Activated naive CD8-positive, alpha-beta T cell treated with anti-CD3 and anti-CD28 coated beads, Interleukin-2, amount 50 U/mL, for 16 hours (primary cell): ENCODE measurements around the gene PPAT.

Experiments used
- DNase-seq: peaks from one replicate; pipeline ENCODE4 v3.0.0-alpha.2; 2020; ENCODE audit warnings: low read depth, low spot score

Gene PPAT

DNA sequence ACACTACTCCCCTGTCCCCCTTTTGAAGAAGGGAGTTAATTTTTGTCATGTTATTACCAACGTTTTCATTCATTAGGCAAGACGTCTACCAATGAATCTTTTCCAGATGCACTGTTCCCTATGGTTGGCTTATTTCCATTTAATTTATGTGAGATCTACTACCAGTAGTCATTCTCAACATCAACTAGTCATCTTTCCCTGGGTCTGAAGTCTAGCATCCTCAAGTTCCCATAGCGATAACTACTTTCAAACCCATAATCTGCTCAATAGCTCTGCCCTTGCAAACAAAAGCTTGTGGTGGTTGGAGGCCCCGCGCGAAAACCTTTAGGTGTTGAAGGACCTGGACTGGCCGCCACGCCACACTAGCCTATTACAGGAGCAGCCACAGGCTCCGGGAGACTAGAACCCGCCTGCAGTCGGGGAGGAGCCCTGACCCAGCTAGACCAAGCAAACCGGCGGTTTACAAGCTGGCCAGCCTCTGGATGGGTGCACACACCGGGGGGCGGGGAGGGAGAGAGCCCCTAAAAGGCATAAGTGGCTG is 746 bp downstream of the PPAT start:
- no peak for DNase-seq

DNA sequence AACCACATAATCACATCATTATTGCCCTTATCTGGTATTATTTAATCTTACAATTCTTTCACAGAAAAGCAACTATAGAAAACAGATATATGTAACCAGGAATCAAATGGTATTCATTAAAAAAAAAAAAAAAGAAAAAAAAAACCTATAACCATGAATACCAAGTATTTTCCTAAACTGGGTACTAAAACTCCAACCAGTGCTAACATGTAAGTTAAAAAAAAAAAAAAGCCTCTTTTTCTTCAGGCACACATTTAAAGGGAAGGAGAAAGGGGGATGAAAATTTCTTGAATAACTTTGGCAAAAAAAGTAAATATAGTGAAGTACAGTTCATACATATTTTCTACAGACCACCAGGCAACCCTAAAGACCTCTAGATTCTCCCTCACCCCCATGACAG is 2.1 kb downstream of the PPAT start:
- no peak for DNase-seq

DNA sequence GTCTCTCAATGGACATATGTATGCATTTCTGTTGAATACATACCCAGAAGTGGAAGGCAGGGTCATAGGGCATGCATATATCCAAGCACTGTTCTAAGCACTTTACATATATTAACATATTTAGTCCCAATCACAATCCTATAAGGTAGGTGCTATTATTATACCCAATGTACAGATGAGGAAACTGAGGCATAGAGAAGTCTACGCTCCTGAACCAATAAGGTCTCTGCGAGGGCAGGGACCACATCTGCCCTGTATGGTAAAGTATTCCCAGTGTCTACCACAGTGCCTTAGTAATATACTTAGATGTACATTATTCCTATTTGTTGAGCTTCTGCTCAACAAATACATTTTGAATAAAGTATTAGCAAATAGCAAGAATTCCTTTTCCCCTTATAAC is 5.2 kb downstream of the PPAT start:
- DNase-seq, result no peak

DNA sequence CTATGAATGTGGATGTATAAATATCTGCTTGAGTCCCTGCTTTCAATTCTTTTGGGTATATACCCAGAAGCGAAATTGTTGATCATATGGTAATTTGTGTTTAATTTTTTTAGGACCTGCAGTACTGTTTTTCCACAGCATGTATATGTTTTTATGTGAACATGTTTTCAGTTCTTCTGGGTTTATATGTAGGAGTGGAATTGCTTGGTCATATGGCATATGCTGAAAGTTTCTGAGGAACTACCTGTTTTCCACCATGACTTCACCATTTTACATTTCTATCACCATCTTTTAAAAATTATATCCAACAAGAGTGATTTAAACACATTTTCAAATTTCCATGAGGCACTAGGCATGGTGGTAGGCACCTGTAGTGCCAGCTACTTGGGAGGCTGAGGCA is 8.2 kb downstream of the PPAT start:
- DNase-seq, result no peak

DNA sequence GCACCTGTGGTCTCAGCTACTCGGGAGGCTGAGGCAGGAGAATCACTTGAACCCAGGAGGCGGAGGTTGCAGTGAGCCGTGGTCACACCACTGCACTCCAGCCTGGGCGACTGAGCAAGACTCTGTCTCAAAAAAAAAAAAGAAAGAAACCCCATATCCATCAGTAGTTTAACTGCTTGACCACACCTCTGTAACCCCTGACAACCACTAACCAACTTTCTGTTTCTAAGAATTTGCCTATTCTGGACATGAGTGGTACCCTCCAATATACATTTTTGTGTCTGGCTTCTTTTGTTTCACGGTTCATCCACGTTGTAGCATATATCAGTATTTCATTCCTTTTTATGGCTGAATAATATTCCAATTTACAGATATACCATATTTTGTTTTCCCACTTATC is 9.1 kb downstream of the PPAT start:
- no peak for DNase-seq

DNA sequence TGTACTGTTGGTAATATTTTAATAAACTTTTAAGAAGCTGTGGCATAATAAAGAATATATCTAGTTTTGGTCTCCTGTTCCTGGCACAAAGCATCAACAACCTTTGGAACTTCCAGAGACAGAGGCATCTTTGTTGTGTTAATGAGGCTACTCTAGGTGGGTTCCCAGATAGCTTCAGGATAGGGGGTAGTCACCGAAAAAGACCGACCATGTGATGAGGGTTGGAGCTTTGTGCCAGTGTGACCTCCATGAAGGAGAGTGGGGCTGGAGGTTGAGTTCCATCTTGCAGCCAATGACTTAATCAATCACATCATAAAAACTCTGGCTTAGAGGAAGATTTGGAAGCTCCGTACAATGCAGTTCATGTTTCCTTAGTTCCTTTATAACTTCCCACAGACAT is 9.9 kb downstream of the PPAT start:
- DNase-seq, result no peak

DNA sequence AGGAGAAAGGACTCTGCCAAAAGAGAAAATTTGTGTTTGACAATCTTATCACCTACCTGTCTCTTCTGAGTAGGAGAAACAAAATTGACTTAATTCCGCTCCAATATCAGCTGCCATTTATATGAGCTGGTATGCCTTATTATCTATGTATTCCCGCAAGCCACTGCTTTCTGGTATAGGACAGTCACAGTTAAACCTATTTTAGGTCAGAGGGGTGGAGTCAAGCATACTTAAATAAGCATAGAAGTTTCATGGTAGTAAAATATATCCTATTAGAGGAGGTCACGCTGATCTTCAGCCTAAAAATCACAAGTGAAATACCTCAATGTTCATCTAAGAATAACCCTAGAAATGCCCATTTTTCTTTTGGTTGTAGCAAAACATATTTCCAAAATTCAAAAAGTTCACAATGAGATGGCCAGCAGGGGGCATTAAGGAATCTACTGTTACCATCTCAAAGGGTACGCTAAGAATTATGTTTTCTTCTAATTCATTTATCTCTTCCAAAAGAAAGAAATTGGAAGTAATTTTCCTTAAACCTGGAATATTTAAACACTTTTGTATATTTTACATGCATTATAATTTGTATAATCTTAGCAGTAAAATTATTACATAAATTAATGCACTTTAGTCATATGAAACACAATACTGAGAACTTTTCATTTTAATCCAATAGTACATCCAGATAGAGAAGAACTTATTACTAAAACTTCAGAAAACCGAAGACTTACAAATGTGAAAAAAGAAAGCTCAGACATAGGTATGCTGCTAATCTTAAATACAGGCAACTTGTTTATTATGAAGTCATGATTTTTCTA is 10.5 kb downstream of the PPAT start:
- DNase-seq, result no peak

DNA sequence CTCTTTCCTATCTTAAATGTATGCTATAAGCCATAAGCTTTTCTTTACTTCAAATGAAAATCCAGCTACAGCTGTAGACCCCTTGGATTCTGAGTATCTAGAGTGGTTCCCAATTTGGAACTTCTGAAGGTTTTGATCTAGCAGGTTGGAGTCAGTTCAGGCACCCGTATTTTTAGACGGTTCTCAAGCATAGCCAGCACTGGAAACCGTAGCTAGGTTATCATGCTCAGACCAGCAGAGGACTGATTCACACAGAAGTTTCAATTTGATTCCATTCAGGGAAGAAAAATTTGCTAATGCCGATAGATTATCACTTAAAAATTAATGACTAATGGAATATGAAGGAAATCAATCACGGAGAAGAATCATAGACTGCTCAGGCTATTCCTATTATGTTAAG is 11.2 kb downstream of the PPAT start:
- no peak for DNase-seq

DNA sequence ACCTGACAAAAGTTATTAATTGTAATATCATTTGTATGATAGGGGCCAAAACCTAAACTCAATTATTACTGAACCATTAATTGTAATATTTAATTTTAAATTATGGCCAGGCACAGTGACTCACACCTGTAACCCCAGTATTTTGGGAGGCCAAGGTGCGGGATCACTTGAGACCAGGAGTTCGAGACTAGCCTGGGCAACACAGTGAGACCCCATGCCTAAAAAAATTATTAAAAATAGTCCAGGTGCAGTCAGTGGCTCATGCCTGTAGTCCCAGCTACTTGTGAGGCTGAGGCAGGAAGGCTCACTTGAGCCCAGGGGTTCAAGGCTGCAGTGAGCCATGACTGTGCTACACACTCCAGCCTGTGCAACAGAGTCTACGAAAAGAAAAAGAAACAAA is 18.0 kb downstream of the PPAT start:
- no peak for DNase-seq

DNA sequence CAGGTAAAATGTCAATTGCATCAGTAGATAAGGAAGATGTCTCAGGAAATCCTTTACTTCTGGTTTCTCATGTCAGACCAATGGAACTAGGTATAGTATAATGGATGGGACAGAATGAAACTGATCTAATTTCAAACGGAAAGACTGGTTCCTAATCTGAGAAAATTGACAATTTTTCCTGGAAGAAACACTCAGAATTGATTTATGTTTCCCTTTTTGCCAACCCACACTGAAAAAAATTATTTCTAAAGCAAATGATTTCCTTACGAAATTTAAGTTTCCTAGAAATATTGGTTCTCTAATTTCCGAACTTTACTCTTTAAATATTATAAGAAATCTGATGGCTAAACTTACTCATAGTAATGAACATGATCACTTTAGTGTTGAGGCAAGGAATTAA is 19.1 kb downstream of the PPAT start:
- no peak for DNase-seq

DNA sequence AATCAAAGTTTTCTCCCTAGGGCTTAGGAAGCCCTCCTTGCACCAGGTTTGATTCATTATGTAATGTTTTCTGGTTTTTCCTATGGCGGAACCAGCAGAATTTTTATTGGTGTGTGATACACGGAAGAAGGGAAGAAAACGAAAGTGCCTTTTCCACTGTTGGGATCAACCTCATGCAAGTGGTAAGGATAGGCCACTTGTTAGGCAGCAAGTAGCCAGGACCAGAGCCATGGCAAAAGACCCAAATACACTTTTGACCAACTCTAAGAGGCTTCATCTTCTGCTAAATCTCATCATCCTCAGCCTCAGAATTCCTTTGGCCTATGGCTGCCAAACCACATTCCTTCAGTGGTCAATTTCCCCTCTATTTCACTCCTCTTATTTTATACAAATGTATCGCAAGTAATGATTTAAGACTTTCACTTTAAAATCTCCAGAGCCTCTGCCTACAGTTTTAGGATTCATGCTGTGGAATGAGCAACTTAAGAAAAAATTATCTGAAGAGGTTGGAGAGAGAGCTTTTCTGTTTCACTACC is 21.2 kb downstream of the PPAT start:
- no peak for DNase-seq

DNA sequence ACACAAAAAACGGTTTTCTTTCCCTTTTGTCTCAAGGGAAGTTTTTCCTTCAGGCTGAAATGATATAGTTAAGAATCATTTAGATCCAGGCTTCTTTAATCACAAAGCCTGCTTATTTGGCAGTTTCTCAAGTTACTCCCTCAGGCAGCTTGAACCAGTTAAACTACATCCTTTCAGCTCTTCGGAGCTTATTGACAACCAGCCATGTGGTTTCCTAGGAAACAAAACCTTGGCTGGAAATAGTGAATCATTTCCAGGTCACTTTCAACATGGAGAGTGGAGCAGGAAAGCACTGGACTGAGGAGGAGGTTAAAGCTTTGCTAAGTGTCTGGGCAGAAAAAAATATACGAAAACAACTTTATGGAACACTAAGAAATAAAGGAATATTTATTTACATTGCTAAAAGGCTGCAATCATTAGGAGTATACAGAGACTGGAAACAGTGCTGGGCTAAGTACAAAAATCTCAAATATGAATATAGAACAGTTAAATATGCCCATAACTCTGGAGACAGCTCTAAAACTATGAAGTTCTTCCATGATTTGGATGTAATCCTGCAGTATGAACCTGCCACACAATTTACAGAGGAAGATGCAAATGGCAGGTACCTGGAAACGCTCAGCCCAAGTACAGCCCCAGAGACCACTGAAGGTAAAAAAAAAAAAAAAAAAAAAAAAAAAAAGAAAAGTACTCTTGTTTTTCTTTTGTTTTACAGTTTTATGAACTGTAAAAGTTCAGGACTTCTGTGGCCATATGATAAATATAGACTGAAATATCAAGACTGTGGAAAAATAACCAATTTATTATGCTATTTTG is 25.0 kb downstream of the PPAT start:
- no peak for DNase-seq

DNA sequence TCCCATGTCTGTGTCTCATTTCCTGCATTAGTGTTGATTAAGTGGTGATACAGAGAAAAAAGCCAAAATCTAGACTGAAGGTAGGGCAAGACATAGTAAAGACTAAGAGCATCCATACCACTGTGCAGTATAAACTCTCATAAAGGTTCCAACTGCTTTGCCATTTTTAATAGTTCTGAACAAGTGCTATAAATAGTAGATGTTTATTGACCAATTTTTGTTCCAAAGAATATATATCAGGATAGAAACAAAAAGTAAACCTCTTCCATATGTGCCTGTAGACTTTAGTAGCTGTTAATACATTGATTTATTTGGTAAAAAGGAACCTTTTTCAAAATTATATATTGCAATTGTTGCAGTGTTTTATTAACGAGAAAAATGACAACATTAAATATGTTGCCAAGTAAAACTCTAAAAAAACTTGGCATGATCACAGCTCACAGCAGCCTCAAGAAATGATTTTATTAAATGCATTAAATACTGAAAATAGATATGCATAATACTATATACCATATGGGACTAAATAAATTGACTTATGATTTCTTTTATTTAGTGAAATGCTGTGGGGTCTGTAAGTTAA is 25.8 kb downstream of the PPAT start:
- DNase-seq, result no peak

DNA sequence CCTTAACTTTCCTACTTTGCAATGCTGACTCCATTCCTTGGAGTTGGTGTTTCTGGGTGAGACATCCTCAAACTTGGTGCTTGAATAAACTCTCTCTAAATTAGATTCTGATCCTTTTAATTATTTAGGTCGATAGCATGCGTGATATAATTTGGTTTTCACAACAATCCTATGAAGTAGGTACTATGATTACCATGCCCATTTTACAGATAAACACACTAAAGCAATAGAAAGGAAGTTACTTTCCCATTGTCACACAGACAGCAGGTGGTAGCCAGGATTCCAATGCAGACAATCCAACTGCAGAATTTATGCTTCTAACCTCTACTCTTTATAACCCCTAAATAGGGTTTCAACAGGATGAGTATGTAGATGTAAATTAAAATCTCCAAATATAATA is 26.4 kb downstream of the PPAT start:
- no peak for DNase-seq

DNA sequence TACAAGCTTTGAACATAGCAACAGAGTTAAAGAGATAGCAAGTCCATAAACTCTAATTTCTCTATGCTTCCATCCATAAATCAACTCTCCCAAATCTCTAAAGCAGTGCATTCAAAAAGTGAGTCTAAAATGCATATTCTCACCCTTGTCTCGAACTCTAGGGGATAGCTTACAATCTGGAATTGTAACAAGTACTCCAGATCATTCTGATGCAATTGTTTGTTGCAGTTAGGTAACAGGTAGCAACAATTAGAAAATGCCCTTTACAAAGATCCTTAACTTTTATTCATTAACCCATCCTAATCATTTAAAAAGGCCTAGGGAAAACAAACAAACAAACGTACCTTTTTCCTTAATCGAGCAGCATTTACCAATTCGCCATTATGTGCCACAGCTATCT is 29.3 kb downstream of the PPAT start:
- DNase-seq, result no peak

DNA sequence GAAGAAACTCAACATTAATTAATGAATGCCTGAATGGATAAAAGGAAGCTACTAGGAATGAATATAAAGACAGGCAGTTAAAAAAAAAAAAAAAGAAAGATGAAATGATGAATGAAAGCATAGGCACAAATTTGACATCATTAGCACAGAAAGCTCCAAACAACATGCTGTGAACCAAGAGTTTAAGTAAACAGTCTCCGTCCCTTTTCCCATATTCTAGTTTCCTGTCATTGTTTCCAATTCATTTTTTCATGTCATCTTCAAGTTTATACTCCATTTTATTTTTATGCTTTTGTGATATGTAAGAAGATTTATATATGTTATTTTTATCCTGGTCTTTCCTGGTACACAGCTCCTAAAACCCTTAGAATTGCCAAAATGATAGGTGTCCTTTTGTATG is 30.4 kb downstream of the PPAT start:
- DNase-seq, result no peak

DNA sequence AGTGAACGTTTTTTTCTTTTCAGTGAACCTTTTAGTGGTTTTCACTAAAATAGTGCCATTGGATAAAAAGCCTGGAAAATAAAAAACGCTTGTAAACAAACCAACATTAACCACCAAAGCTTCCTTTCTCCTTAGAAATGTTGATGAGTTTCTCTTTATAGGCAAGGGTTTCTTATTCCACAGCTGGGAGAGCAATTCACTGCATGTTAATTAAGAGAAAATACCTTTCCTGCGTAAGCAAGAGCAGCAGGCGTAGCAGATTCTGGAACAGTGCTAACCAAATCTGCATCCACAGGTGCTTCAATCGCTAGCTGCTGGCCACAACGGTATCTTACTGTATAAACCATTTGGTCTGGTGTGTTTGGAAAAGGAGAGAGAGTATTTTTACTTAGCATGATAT is 34.9 kb downstream of the PPAT start:
- no peak for DNase-seq

DNA sequence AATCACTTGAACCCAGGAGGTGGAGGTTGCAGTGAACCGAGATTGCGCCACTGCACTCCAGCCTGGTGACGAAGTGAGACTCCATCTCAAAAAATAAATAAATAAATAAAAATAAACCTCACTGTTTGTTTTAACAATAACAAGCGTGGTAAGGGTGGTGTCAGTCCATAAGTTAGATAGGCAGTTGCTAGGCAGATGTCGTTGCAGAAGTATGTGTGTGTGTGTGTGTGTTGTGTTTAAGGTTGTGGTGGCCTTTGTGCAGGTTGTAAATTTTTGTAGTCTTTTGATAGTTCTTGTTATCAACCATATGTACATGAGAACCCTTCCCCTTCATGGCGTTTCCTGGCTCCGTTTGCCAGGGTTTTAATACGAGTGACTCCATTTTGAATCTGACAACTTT is 44.1 kb downstream of the PPAT start:
- DNase-seq, result no peak

DNA sequence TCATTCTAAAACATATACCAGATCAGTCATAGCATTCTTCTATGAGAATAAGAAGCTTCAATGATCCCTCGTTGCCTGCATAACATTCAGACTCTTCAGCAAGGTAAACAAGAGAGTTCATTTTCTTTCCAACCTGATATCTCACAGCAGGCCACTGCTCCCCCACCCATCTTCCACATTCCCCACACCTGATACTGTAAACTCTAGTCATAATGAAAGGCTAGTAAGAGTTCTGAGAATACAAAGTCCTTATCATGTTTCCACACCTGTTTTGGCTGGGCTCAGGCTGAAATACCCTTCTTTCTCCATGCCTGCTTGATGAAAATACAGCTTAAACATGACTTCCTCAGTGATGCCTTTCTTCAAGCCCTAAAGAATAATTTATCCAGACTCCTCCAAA is 45.9 kb downstream of the PPAT start:
- DNase-seq, result no peak

DNA sequence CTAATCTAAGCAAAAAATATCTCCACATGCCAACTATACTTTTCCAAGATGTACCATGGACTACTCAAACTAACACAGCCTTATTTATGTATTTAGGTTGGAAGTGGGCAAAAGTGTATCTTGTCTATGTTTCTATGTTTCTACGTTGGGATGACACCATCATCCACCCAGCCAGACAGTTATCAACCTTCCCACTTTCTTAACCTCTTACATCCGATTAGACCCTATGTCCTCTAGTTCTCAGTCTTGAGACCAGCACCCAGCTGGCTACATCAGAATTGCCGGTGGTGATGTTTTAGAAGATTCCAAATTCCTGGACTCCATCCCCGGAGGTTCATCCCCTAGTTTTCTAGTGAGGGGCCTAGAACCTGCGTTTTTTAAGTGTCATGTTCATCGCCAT is 47.1 kb downstream of the PPAT start:
- DNase-seq, result no peak

DNA sequence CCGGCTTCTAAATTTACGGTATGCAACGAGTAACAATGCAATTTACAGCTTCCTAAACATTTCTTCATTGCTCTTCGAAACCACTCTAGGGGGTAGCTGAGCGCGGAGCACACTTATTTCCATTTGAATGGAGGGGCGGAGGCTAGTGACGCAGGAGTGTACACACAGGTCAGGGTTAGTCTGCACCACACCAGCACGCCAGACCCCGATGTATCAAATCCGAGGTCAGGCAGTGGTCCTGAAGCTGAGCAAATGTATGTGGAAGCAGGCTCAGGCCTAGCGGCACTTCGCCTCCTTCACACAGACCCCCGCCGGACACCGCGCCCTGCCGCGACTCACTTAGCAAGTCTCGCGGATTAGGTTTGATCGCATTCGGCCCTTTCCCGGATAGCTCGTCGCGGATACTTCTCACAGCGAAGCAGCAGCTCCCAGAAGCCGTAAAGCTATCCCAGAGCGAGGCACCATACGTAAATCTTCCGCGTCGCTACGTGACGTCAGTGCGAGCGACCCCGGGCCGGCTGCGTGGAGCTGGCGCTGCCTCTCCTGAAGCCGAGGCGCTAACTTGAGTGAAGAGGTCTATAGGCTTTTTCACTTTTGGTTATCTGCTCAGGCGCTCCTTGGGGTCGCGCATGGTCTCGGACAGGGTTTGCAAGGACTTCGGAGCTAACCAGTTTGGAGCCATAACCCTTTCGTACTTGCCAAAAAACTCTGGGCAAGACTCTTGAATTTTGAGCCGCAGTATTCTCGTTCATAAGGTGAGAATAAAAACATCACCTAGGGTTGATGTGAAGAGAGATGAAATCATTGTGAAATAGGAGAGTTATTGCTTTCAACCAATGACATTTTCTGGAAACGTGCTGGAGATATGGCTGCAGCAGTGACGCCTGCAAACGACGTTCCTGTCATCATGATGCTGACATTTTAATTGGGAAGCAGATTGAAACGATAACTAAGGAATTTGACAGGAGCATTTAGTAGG is 48.1 kb downstream of the PPAT start, which contains the start of gene AASDH:
AASDH (minus strand) TSS at position 469 of the 979 bp plus-strand sequence. CDS start 3,192 bp downstream, outside the sequence.
- DNase-seq, result peak; percentile 88
